HG02973 (cell line): ENCODE data around the gene STRA6.

Source experiments
- ATAC-seq: cut with Tn5 transposase; IDR thresholded peaks from one replicate; pipeline ENCODE4 v1.9.1; 2021; ENCODE audit warnings: moderate library complexity; ENCODE audit not compliant: unreplicated experiment

STRA6 gene

GRCh38 chr15:74227968-74228722 lies 25.6 kb upstream of the STRA6 start:
- no peak for ATAC-seq

- no peak for ATAC-seq
Measured at GRCh38 chr15:74226761-74227540, 24.4 kb upstream of the STRA6 start.

DNA sequence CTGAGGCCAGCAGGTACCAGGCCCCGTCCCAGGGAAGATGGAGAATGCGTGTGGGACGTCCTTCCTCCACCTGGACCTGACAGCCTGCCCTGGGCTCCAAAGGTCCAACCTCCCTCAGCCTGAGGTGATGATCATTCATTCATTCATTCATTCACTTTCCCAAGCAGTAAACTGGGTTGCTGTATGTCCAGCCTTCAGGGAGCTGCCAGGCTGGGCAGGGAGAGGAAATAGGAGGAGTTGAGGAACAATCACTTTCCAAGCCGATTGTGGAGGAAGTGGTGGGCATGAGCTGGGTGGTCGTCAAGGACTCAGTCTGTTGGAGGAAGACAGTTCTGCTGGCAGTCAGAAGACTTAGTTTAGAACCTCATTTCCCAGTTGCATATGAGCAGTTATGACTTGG lies 23.3 kb upstream of the STRA6 start:
- ATAC-seq: no peak

GRCh38 chr15:74222240-74223119 lies 19.9 kb upstream of the STRA6 start:
- no peak for ATAC-seq

DNA sequence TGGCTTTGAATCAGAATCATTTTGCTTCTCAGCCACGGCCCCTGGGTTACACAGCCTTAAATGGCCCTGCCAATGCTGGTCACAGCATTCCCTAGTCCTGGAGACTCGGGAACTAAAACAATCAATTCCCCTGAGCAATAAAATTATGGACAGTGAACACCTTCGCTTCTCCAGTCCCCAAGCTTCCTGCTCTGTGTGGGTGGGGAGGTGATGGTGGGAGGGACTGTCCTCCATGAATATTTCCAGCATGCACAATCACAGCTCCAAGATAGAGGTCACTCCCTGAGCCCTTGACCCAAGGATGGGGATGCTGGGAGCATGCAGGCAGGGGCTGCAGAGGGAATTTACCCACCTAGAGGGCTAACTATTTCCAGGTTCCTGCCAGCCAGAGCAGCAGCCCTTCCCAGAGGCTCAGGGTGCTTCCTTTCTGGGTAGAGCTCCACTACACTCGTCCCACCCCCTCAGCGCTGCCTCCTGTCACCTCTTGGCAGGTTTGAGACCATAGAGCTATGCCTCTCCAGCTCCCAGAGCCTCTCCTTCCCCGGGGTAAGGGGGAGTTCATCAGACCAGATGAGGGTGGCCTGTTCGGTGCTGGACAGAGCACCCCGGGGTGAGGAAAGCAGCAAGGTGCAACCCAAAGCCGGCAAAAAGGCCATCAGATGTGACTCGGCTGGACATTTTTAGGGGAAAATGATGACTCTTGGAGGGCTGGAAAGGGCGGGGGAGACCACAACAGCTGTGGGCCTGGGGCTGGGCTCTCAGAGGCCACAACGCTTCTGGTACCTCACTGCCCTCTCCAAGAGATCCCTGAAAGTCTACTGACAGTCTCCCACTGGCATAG lies 19.0 kb upstream of the STRA6 start:
- no peak for ATAC-seq

- no peak for ATAC-seq
Measured at GRCh38 chr15:74220475-74221248, 18.1 kb upstream of the STRA6 start.

- no peak for ATAC-seq
Measured at GRCh38 chr15:74217907-74218885, 15.6 kb upstream of the STRA6 start.

- ATAC-seq: no peak
Measured at GRCh38 chr15:74216949-74217348, 14.4 kb upstream of the STRA6 start.

- no peak for ATAC-seq
Measured at GRCh38 chr15:74215958-74216357, 13.4 kb upstream of the STRA6 start.

- no peak for ATAC-seq
Measured at GRCh38 chr15:74214324-74215021, 11.9 kb upstream of the STRA6 start.

DNA sequence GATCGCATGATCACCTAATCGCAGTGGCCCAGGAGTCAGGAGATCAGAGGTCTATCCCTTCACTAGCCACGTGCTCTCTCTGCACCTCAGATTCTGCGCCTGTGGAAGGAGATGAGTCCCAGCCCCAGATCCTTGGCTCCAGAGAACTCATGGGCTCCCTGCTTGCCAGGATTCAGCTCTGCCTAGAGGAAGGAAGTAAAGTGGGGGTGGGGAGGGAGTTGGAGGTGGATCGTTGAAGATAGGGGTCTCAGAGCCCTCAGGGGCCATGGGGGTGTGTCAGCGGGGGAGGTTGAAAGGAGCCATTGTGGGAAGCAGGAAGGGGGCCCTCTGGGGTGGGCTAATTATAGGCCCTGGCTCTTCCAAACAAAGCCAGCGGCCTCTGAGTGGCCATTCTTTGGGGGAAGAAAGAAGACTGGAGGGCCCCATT lies 11.3 kb upstream of the STRA6 start:
- no peak for ATAC-seq

- no peak for ATAC-seq
Measured at GRCh38 chr15:74212494-74212893, 9.9 kb upstream of the STRA6 start.

DNA sequence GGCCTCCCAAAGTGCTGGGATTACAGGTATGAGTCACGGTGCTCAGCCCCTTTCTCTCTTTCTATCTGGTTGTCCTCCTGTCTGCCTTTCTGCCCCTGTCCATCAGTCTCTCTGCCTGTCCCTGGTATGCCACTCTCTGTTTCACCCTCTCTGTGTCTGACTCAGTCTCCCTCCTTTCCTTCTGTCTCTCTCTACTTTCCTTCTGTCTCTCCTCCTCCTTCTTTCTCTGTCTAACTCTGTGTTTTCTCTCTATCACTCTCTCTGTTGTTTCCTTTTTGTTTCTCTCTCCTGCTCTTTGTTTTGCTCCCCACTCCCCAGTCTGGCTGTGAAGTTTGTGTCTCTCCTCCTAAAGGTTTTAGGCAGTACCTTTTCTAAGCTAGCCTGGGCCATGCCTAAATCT lies 9.1 kb upstream of the STRA6 start:
- no peak for ATAC-seq

GRCh38 chr15:74210729-74211128 lies 8.1 kb upstream of the STRA6 start:
- ATAC-seq: no peak

DNA sequence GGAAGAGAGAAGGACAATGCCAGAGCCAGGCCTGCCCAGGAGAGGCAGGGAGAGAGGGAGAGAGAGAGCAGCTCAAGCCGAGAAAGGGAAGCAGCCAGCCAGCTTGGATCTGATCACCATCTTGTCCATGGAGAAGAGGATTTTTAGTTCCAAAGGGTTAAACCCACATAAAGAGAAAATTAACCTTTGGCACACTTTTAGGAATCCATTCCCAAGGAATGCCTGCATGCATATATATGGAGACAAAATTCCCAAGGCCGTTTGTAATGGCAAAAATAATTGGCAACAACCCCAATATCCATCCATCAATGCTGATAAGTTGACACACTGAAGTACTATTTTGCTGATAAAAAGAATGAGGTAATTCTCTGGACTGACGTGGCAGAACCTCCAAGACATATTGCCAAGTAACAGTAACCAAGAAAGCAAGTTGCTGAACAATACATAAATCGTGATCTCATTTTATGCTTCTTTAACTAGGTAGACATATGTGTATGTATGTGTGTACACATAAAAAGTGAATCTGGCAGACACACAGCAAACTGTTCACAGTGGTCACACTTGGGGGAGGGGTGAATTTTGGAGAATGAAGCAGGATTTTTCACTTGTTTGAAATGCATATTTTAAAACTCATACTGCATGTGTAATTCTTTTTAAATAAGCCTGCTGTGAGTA lies 7.5 kb upstream of the STRA6 start:
- no peak for ATAC-seq

DNA sequence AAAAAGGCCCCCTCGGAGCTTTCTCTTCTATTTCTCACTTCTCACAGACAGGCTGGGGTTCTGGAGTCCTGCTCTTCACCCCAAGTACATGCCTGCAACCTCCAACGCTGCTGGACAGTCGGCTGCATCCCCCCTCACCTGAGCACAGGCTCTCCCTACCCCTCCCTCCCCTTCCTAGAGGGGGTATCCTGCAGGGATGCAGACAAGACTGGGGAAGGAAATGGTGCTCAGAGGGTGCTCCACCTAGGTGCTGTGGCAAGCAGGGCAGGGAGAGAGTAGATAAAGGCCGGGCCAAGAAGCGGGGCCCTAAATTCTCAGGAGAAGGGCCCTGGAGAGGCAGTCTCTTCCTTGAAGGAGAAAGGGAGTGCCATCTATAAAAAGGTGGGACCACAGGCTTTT lies 7.0 kb upstream of the STRA6 start:
- no peak for ATAC-seq

- no peak for ATAC-seq
Measured at GRCh38 chr15:74208901-74209559, 6.4 kb upstream of the STRA6 start.
